ENCODE results near the gene KCNK17. TPM values are rescaled to one million over a fixed set of nuclear protein-coding genes. Genes with fewer than 3 reads are reported as not detected.

Gene KCNK17
- total and polyA plus RNA-seq, 2 of the 8 experiments (the other 6 are each of a cell fraction or from before 2014, with no cell fraction given) = 2.9 to 3.4 TPM

DNA sequence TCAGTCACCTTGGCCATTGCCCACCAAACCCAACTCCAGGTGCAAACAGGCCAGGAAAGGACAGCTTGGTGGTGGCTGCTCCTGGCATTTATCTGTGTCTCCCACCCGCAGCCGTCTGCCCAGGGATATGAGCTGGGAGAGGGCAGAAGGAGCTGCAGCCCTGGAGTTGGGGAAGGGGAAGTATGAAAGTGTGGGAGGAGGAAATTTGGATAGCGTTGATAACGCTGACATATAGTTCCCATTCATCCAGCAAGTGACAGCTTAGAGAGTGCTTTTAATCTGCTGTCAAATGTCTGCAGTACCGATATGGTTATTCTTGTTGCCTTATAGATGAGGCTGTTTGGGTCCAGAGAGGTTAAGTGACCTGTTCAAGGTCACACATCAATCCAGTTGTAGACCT is 7.5 kb upstream of the KCNK17 start:
- no peak overlapping the region for H4K91ac ChIP-seq (replicated peaks; ENCODE audit: insufficient read length, low read length)
- H2BK120ac ChIP-seq (replicated peaks; ENCODE audit: low read depth, low read length) = no peak overlapping the region
- H2BK12ac ChIP-seq (ENCODE audit: low read depth, low read length) = no peak overlapping the region
- no peak overlapping the region for H3K23ac ChIP-seq (ENCODE audit: insufficient read length)
- no peak overlapping the region for H2AK5ac ChIP-seq (ENCODE audit: low read depth, low read length)
- no peak overlapping the region for H3K4me3 ChIP-seq (ENCODE audit: extremely low read depth in 1 of 4, insufficient read depth in 2 of 4, low read depth in 3 of 4, low read length in 4 of 4)
- H3K36me3 ChIP-seq (ENCODE audit: control insufficient read depth in 2 of 4, insufficient read depth in 4 of 4, low read length in 3 of 4) = no peaks in the 10 kb centered on the region
- no peak overlapping the region for H2BK15ac ChIP-seq (ENCODE audit: low read length)
- H4K20me1 ChIP-seq (replicated peaks in 1 of 2; ENCODE audit: control insufficient read depth in 1 of 2, insufficient read depth in 2 of 2, low read length in 2 of 2) = no peaks in the 10 kb centered on the region
- H3K4me2 ChIP-seq (ENCODE audit: insufficient read depth in 1 of 2, low read depth in 2 of 2, low read length in 2 of 2) = no peak overlapping the region
- no peaks in the 10 kb centered on the region for H3K79me2 ChIP-seq (ENCODE audit: control insufficient read depth in 1 of 2, insufficient read depth in 2 of 2, low read length in 2 of 2)
- no peaks in the 10 kb centered on the region for H3K4me1 ChIP-seq (replicated peaks in 1 of 4; ENCODE audit: control insufficient read depth in 3 of 4, insufficient read depth in 4 of 4, low read length in 3 of 4)
- FAIRE-seq = no peak
- no peak overlapping the region for H4K5ac ChIP-seq (ENCODE audit: insufficient read length, low read depth, low read length)
- no peaks in the 10 kb centered on the region for H3K9me3 ChIP-seq (ENCODE audit: insufficient read depth in 2 of 2, low read depth in 1 of 2, low read length in 1 of 2)
- no peak overlapping the region for H3K56ac ChIP-seq (replicated peaks; ENCODE audit: insufficient read length, low read depth, low read length)
- no peak overlapping the region for H2BK5ac ChIP-seq (ENCODE audit: low read depth, low read length)
- WGBS, 2 experiments (ENCODE audit: extremely low coverage in 1 of 2, insufficient coverage in 1 of 2, insufficient read length in 1 of 2, insufficient replicate concordance in 2 of 2, low coverage in 1 of 2, low lambda C conversion rate in 2 of 2, missing lambda C conversion rate in 1 of 2) = 96% methylated on average over 4 of the region's 5 CpGs; no CpG with 5 or more reads in 1 of the 2 experiments
- H3K4ac ChIP-seq (replicated peaks; ENCODE audit: insufficient read length, low read depth, low read length) = no peak overlapping the region
- H3K18ac ChIP-seq (ENCODE audit: extremely low read depth, low read length) = no peak overlapping the region
- H3K27me3 ChIP-seq (replicated peaks in 1 of 4; ENCODE audit: control insufficient read depth in 3 of 4, extremely low read depth in 1 of 4, insufficient read depth in 3 of 4, low read length in 3 of 4) = peaks cover 0 to 2% (median under 1%) of the 10 kb centered on the region in 4 experiments; a peak in 1 of 7 replicates
- no peak overlapping the region for H2BK20ac ChIP-seq (ENCODE audit: low read length)
- no peak overlapping the region for H3K14ac ChIP-seq (ENCODE audit: insufficient read length)
- ChIA-PET CTCF (ENCODE audit: partially characterized antibody) (interaction anchor here (1.1 to 3.3 kb wide), 6 partner anchors 11 to 304 kb away, joined by 3 to 25 read pairs (median 4); no protein-coding TSS in a partner anchor), POLR2A (ENCODE audit: partially characterized antibody) (no interaction called here)
- H2AFZ ChIP-seq (ENCODE audit: low read length) = no peak overlapping the region
- DNase-seq (ENCODE audit: low read depth in 1 of 2, low spot score in 2 of 2) = no peak
- H3K23me2 ChIP-seq (ENCODE audit: low read depth, low read length) = no peaks in the 10 kb centered on the region; the same call in 1 of the 2 replicates
- no peak overlapping the region for H4K8ac ChIP-seq (ENCODE audit: extremely low read depth, insufficient read depth, low read length)
- no peak overlapping the region for H3K27ac ChIP-seq (ENCODE audit: low read depth, low read length)
- no peaks in the 10 kb centered on the region; the same call in 1 of the 2 replicates for H3K79me1 ChIP-seq (ENCODE audit: low read depth, low read length)
- no peak overlapping the region for H3K9ac ChIP-seq (replicated peaks in 1 of 4; ENCODE audit: extremely low read depth in 1 of 4, low read depth in 3 of 4, low read length in 3 of 4)
- TF ChIP-seq CEBPB (IDR thresholded peaks at IDR 0.05; ENCODE audit: low read depth, low read length) (no peak), TBP (IDR thresholded peaks at IDR 0.05; ENCODE audit: low read depth, low read length) (no peak), SUZ12 (IDR thresholded peaks at IDR 0.05; ENCODE audit: low read length) (no peak), RFX5 (IDR thresholded peaks at IDR 0.05; ENCODE audit: borderline replicate concordance, low read depth, low read length) (no peak), POLR2A (IDR thresholded peaks at IDR 0.05; ENCODE audit: control extremely low read depth in 1 of 2, low read depth in 2 of 2, low read length in 2 of 2) (no peak), CHD1 (IDR thresholded peaks at IDR 0.05; ENCODE audit: low read depth, low read length) (no peak)
- TF ChIP-seq, protein P1, sequence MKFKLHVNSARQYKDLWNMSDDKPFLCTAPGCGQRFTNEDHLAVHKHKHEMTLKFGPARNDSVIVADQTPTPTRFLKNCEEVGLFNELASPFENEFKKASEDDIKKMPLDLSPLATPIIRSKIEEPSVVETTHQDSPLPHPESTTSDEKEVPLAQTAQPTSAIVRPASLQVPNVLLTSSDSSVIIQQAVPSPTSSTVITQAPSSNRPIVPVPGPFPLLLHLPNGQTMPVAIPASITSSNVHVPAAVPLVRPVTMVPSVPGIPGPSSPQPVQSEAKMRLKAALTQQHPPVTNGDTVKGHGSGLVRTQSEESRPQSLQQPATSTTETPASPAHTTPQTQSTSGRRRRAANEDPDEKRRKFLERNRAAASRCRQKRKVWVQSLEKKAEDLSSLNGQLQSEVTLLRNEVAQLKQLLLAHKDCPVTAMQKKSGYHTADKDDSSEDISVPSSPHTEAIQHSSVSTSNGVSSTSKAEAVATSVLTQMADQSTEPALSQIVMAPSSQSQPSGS (IDR thresholded peaks at IDR 0.05; ENCODE audit: low read length) = no peak
- TF ChIP-seq, protein P2, sequence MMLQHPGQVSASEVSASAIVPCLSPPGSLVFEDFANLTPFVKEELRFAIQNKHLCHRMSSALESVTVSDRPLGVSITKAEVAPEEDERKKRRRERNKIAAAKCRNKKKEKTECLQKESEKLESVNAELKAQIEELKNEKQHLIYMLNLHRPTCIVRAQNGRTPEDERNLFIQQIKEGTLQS (IDR thresholded peaks at IDR 0.05; ENCODE audit: insufficient read depth, low read depth, low read length) = no peak

Measured in H1 (cell line).